NCI-H146 (cell line): ENCODE data around the gene PPP2CA.
"Not testable (repeated sequence)": the region's sequence is repeated elsewhere in the genome, so short reads cannot be mapped to it uniquely, and the experiment has no call there.

Experiments
- DNase-seq: peaks from one replicate; lab custom pipeline; 2025; lab: John Stamatoyannopoulos, UW

PPP2CA gene

DNA sequence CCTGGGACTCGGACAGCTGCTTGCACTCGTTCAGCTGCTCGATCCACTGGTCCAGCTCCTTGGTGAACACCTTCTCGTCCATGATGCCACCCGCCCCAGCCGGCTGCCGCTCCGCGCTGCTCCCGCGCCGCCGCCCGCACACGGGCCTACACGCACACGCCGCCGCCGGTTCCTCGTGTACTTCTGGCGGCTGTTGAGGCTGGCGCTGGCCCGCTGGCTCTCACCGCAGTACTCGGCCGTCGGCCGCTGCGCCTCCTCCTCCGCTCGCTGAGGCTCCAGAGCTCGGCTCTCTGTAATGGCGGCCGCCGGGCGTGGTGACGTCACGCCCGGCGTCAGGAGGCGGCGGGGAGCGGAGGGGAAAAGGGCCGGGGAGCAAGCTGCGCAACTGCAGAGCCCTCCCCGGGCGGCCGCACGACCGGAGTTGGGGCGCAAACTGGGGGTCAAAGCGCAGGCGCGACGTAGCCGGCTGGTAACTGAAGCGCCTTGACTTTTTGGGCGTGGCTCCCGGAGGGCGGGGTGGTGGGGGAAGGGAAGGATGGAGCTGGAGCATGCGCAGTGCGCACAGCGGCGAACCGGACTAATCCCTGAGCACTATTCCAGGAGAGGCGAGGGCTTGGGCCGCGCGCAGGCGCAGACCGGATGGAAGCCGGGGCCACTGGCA, at the start of gene PPP2CA:
Gene PPP2CA (minus strand): TSS at position 294 of the 661 bp plus-strand sequence. CDS start 212 bp downstream, at position 82.
- peak; percentile 94 for DNase-seq

DNA sequence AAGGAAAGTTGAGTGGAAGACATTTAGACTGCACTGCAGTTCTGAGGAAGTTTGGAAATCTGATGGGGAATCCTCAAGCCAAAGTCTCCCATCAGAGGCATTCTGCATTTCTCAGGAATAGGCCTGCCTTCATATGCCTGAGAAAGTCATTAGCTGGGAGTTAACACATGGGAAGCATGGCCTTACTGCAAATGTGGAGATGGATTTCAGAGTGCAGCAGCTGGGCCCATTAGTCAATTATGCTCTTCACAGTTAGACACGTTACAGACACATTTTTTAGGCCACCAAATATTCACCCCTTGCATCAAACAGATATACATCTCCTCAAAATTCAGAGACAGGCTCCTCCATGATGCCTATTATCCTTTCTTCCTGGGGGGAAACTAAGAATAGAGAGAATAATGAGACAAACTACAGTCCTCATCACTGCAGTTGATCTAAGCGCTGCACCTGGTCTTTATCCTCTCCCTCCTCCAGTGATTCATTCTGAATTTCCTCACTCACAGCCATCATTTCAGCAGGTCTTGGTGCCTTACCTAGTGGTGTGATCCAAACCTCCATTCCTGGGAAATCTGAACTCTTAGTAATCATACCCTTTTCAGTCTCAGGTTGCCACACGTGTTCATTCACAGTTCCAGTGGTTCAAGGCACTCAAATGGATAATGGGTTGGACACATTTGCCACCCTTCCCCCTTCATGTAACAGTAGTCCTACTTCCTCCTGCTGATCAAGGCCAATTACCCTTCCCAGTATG, 47.9 kb upstream of the PPP2CA start:
- peak; percentile 24 for DNase-seq

DNA sequence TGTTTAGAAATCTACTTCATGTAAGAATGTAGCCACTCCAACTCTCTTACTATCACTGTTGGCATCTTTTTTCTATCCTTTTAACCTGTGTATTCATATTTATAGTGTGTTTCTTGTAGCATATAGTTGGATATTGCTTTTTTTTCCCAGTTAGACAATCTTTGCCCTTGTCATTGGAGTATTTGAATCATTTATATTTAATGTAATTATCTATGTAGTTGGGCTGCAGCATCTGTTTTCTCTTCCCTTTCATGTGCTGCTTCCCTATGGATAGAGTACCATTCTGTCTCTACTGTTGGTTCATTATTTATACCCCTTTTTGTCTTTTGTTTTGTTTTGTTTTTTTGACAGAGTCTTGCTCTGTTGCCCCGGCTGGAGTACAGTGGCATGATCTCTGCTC, 45.2 kb upstream of the PPP2CA start:
- DNase-seq: no peak

DNA sequence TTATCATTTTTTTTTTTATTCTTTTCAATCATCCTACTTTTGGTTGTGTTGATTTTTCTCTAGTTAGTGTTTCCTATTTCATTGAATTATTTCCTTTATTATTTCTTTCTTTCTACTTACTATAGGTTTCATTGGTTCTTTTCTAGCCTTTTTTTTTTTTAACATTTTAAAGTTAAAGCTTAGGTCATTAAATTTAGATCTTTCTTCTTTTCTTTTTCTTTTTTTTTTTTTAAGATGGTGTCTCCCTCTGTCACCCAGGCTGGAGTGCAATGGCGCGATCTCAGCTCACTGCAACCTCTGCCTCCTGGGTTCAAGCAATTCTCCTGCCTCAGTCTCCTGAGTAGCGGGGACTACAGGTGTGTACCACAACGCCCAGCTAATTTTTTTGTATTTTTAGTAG, 43.0 kb upstream of the PPP2CA start:
- no peak for DNase-seq

DNA sequence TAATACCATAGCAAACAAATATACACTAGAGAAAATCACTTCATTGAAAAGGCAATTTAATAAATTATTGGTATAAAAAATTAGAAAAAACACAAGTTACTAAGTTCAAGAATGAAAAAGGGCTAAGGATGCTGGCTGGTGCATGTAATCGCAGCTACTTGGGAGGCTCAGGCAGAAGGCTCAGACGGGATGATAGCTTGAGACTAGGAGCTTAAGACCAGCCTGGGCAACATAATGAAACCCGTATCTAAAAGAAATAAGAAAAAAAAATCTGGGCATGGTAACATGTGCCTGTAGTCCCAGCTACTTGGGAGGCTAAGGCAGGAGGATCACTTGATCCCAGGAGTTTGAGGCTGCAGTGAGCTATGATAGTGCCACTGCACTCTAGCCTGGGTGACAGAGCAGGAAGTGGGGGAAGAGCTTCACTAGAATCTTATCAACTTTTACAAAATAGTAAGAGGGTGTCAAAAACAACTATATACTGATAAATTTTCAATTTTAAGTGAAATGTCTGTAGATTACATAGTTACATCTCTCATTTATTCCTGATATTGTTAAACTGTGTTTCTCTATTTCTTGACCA, 42.2 kb upstream of the PPP2CA start:
- no peak for DNase-seq

DNA sequence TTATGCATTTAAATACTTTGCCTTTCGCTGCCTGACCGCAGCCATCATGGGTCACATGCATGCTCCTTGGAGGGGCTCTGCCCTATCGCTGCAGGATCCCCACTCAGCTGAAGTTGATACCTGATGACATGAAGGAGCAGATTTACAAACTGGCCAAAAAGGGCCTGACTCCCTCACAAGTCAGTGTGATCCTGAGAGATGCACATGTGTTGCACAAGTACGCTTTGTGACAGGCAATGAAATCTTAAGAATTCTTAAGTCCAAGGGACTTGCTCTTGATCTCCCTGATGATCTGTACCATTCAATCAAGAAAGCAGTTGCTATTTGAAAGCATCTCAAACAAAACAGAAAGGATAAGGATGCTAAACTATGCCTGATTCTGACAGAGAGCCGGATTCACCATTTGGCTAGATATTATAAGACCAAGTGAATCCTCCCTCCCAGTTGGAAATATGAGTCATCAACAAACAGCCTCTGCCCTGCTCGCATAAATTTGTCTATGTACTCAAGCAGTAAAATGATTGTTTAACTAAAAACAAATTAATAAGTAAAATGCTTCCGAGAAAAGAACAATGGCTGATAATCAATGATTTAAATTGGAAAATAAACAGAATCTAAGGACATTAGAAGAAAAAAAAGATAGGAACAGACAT, 41.6 kb upstream of the PPP2CA start:
- peak; percentile 12 for DNase-seq

DNA sequence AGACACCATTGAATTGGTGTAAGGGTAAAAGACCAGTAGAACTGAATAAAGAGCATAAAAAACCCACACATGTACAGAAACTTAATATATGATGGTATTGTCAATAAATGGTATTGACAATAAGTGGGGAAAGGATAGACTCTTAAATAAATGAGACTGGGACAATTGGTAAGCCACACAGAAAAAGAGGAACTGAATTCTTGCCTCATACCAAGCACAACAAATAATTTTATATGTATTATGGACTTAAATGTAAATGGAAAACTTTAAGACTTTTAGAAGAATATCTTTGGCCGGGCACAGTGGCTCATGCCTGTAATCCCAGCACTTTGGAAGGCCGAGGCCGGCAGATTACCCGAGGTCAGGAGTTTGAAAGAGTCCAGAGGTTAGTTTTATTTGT, 37.9 kb upstream of the PPP2CA start:
- no peak for DNase-seq

DNA sequence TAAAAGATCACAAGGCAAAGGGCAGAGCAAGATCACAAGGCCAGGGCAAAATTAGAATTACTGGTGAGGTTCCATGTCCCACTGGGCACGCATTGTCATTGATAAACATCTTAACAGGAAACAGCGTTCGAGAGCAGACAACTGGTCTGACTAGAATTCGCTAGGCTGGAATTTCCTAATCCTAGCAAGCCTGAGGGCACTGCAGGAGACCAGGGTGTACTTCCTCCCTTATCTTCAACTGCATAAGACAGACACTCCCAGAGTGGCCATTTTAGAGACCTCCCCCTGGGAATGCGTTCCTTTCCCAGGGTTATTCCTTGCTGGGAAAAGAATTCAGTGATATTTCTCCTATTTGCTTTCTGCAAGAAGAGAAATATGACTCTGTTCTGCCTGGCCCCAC, 36.8 kb upstream of the PPP2CA start:
- not testable (repeated sequence) for DNase-seq

DNA sequence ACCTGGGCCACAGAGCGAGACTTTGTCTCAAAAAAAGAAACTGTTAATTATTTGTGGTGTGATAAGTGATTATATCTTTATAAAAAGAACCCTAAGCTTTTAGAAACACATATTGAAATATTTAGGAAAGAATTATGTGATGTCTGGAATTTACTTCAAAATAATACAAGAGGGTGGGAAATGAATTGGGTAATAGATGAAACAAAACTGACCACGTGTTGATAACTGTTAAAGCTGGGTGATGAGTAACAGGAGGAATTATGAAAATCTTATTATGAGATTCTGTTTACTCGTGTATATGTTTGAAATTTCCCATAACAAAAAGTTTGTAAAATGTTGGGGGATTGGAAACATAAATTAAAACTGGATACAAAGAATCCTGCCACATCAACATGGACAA, 33.0 kb upstream of the PPP2CA start:
- DNase-seq: no peak

DNA sequence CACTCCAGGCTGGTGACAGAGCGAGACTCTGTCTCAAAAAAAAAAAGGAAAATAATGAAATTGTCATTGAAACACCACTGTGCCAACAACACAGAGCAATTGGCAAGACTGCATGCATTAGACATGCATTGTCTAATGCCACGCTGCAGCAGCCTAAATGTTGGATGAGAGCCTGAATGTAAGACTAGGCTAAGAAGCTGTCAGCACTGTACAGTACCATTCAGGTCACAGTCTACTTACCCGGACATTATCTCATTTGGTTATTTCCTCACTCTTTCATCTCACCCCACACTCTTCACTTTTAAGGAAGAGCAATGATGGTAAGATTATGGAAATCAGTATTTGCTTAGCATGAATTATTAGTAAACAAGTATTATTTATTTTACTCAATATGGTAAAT, 31.3 kb upstream of the PPP2CA start:
- DNase-seq: no peak

DNA sequence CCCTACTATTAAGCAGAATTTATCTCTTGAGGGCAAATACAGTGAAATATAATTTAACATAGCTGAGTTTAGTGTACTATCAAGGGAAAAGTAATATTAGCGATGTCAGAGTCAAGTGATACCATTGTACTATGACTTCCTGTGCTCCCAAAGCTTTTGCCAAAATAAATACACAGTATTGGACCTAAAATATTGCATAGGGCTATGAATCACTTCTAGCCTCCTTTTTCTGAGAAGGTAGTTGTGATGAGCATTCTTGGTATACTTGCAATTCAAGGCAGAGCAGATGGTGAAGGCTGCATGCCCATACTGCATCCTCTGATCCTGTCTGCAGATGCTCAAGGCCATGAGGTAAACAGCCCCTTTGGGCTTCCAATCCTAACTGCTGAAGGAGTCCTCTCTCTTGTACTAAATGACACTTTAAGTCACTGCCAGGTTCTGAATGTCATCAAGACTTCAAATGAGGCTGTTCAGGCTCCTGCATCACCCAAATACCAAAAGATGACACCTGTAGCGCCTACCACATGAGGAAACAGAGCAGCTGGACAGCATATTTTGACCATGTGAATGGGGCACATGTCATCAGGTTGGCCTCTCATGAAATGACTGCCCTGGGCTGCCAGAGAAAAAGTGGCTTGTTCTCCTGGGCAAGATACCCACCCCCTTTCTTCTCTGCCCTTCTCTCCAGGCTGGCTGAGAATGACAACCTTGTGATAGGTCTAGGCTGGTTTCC, 29.7 kb upstream of the PPP2CA start:
- no peak for DNase-seq

DNA sequence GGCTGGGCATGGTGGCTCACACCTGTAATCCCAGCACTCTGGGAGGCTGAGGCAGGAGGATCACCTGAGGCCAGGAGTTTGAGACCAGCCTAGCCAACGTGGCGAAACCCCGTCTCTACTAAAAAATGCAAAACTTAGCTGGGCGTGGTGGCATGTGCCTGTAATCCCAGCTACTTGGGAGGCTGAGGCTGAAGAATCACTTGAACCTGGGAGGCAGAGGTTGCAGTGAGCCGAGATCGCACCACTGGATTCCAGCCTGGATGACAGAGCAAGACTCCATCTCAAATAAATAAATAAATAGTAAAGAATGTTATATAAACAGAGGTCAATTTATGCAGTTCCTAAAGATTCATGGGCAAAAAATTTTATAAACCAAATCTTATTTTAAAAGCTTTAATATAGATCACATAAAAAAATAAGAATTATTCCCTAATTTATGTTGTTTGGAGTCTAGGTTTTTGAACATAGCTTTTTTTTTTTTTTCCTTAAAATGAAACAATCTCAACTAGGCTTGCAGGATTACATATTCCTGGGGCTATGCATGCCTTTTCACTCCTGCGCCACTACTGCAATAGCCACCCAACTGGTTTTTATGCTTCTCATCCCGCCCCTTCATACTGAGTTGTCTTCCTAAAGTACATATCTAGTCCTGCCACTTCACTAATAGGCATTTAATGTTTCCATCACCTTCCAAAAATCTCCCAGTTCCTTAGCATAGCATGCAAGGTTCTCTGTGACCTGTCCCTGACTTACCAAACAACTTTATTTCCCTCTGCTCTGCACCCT, 27.7 kb upstream of the PPP2CA start:
- DNase-seq: not testable (repeated sequence)

DNA sequence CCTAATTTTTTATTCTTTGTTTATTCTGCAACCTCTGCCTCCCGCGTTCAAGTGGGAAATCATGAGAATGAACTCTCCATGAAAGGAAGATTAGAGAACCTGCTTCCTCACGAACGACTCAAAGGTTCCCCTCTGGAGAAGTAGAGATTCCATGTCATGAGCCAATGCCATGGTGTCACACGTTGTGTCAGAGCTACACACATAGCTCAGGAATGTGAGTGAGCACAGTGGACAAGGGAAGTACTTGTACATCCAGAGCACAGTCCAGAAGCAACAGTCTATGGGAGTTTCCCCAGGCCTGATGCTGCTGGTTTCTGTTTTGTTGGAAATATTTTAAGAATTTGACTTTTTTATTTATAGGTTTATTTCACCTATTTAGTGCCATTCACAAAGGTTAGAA, 26.8 kb upstream of the PPP2CA start:
- no peak for DNase-seq

DNA sequence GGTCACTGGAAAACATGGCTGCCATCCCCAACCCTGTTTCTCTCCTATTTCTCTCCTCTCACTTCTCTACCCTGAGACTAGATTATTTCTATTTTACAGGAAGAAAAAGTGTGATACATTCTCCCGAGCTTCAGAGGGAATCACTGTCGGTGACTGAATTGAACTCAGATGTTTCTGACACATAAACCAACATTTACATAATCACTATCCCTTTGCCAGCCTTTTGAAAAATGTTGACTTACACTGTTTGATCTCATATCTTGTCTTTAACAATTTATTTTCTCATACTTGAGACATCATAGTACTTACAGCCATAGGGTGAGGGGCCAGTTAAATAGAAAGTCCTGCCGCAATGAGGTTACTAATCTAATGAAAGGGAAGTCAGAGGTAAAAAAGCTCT, 25.1 kb upstream of the PPP2CA start:
- no peak for DNase-seq

DNA sequence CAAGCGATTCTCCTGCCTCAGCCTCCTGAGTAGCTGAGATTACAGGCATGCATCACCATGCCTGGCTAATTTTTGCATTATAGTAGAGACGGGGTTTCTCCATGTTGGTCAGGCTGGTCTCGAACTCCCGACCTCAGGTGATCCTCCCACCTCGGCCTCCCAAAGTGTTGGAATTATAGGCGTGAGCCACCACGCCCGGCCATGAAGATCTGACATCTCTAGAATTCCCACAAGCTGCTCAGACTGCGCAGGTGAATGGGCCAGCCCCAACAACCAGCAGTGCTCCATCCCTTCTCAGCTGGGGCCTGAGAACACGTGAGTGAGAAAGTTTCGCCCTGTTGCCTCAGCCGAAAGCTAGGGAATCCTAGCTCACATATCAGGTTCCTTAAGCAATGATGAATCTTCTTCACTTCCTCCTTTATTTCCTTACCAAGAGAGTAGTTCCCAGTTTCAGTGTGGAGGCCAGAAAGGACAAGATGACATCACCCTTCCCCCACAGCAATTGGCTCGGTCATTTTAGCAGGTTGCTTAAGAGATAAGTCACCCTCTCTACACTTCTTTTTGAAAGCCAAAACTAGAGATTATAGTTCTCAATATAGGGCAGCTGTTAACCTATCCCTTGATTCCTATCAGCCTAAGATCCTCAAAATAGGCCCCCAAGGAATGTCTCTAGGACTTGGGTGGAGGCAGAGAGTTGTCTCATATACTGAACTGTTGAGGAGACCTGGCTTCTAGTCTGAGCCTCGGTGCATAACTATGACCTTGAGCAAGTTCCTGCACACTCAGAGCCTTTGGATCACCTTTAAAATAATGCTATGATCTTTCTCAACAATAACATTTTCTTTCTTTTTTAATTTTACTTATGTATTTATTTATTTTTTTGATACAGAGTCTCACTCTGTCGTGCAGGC, 23.9 kb upstream of the PPP2CA start:
- DNase-seq: no peak

DNA sequence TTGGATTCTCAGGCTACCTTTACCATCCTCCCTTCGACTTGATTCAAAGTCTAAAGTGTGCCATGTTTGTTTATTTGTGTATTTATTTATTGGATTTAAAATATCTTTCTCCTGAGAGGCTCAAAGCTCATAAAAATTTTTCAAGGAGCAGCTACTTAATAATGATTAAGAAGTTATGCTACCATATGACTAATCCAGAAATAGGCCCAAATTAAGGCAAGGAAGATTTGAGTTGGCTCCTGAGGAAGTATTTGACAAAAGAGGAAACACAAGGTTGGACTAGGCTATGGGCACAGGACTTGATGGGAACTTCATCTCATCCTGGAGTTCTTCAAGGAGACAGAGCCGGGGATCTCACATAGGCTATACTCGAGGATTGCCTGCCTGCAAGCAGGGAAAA, 22.4 kb upstream of the PPP2CA start:
- DNase-seq: no peak

DNA sequence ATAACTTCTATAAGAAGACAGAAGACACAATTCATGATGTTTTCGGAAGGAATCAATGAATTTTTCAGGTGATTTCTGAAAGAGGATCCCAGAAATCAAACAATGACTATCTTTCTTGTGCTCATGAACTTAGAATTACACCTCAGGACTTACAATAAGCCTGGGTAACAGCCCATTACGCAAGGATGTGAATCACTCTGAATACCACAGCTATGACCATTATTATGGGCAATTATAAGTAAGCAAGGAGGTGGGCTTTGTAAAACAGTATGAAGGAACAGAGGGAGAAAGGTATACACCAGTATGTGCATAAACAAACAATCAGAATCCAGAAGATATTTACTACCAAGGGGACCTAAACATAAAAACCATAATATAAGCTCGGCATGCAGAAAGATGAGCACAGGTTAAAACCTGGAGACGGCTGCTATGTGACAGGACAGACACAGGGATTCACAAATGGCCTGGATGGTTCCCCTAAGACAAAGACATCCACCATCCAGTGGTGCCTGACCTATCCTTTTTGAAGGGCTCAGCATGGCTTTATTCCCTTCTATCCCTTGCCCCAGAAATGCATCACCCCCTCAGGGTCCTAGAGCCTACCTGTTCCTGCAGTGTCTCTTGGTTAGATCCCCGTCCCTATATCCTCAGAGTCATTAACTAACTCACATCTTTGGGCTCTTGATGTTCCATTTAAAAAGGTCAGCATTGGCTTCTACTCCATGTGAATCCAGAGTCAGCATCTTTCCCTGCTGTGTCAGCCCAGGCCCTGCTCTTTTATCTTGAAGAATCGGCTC, 21.8 kb upstream of the PPP2CA start:
- no peak for DNase-seq

DNA sequence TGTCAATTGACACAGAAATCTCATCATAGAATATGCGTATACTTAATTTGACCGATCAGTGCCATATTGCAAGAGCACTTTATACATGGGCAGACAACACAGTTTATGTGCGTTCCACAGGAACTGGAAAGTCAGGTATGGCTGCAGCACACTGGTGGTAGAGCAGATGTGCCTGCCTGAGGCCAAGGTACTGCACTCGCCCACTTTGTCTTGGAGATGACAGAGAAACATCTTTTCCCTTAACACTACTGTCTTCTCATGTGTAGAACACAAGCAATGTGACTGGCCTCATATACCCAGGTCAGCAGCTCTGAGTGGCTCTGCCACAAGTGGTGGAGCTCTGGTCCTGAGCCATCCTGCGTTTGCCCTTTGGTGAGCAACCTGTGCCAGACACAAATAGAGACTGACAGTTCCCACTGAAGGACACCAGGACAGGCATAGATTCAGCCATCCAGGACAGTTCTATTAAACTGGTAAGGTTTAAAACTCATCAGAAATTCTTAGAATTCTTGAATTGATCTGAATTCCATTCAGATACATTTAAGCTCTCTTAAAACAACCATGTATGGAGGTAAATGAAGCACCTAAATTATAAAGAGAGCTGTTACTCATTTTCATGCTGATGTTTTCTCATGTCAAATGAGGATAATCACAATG, 21.0 kb upstream of the PPP2CA start:
- DNase-seq: no peak

DNA sequence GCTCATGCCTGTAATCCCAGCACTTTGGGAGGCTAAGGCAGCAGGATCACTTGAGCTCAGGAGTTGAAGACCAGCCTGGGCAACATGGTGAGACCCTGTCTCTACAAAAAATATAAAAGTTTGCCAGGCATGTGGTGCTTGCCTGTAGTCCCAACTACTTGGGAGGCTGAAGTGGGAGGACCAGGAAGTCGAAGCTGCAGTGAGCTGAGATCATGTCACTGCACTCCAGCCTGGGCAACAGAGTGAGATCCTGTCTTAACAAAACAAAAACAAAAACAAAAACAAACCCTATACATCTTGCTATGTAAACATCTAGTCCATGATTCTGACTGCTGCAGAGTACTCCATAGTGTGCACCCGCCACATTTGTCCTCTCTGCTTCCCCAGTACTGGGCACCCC, 19.8 kb upstream of the PPP2CA start:
- no peak for DNase-seq
